CD14-positive monocyte (primary cell): ENCODE data around the gene SLC39A6. TPM values are rescaled to one million over a fixed set of nuclear protein-coding genes. Genes with fewer than 3 reads are reported as not detected.

Source experiments
- DNase-seq, 3 donors: peaks; one replicate each; pipeline ENCODE4 v3.0.0-alpha.2; 2011 to 2022
- H2AFZ ChIP-seq: 2 replicates; pipeline ENCODE4 v1.6.0; 2012; ENCODE audit warnings: mild to moderate bottlenecking, low read depth, low read length, inconsistent platforms; ENCODE audit not compliant: insufficient read depth, poor library complexity, severe bottlenecking
- H3K27ac ChIP-seq, 2 donors: 1 replicate in 1 of 2; 2 replicates in 1 of 2; pipeline ENCODE4 v1.5.1; 2012 to 2013; ENCODE audit warnings: low read length in 2 of 2, control low read depth in 1 of 2, inconsistent platforms in 1 of 2, low read depth in 1 of 2, mild to moderate bottlenecking in 1 of 2
- H3K27me3 ChIP-seq, 2 donors: one replicate each; pipeline versions ENCODE4 v1.6.0 to v1.6.1; 2011 to 2013; ENCODE audit warnings: low read length in 2 of 2; ENCODE audit not compliant: control insufficient read depth in 2 of 2, insufficient read depth in 2 of 2
- H3K36me3 ChIP-seq, 2 donors: replicated peaks in 1 of 2; 1 replicate in 1 of 2; 2 replicates in 1 of 2; pipeline versions ENCODE4 v1.5.1 to v1.6.1; 2012 to 2013; ENCODE audit warnings: low read length in 2 of 2, control low read depth in 1 of 2, inconsistent platforms in 1 of 2, mild to moderate bottlenecking in 1 of 2; ENCODE audit not compliant: insufficient read depth in 2 of 2, control insufficient read depth in 1 of 2
- H3K4me1 ChIP-seq, 2 donors: 1 replicate in 1 of 2; 2 replicates in 1 of 2; pipeline versions ENCODE4 v1.5.1 to v1.6.1; 2012 to 2013; ENCODE audit warnings: low read length in 2 of 2, control low read depth in 1 of 2, inconsistent platforms in 1 of 2, mild to moderate bottlenecking in 1 of 2, moderate library complexity in 1 of 2; ENCODE audit not compliant: insufficient read depth in 2 of 2, control insufficient read depth in 1 of 2
- H3K4me2 ChIP-seq: replicated peaks from 2 replicates; pipeline ENCODE3; 2012; ENCODE audit warnings: low read length, moderate library complexity, mild to moderate bottlenecking; ENCODE audit not compliant: poor library complexity, severe bottlenecking; ENCODE audit errors: extremely low read depth
- H3K4me3 ChIP-seq, 3 experiments: fragments of 200-600 bp in 1 of 3; sonication (generic) in 1 of 3; replicated peaks in 1 of 3; 1 replicate in 2 of 3; 2 replicates in 1 of 3; pipeline ENCODE4 v1.5.1; 2011 to 2013; ENCODE audit warnings: low read length in 3 of 3, mild to moderate bottlenecking in 3 of 3, control low read depth in 2 of 3, low read depth in 2 of 3, inconsistent platforms in 1 of 3, moderate library complexity in 1 of 3
- H3K79me2 ChIP-seq: 2 replicates; pipeline ENCODE4 v1.6.0; 2012; ENCODE audit warnings: mild to moderate bottlenecking, control low read depth, inconsistent platforms, low read length, moderate library complexity; ENCODE audit not compliant: insufficient read depth
- H3K9ac ChIP-seq: 2 replicates; pipeline ENCODE4 v1.6.0; 2017; ENCODE audit warnings: low read length, mild to moderate bottlenecking; ENCODE audit not compliant: insufficient read depth, poor library complexity, severe bottlenecking
- H3K9me3 ChIP-seq, 2 donors: replicated peaks in 1 of 2; 1 replicate in 1 of 2; 2 replicates in 1 of 2; pipeline versions ENCODE4 v1.5.1 to v1.6.1; 2012 to 2013; ENCODE audit warnings: low read length in 2 of 2, control low read depth in 1 of 2; ENCODE audit not compliant: control insufficient read depth in 1 of 2, insufficient read depth in 1 of 2
- H4K20me1 ChIP-seq: 2 replicates; pipeline ENCODE4 v1.6.0; 2012; ENCODE audit warnings: mild to moderate bottlenecking, low read length, control low read depth, moderate library complexity; ENCODE audit not compliant: insufficient read depth
- H3K27ac Mint-ChIP-seq, 7 donors: one replicate each; pipeline ENCODE4 v1.8.0; 2020; ENCODE audit warnings: mild to moderate bottlenecking in 7 of 7, mixed read lengths in 7 of 7, moderate library complexity in 6 of 7, inconsistent platforms in 2 of 7
- H3K27me3 Mint-ChIP-seq, 3 donors: one replicate each; pipeline ENCODE4 v1.8.0; 2021 to 2022; ENCODE audit warnings: low read depth in 3 of 3, mild to moderate bottlenecking in 3 of 3, mixed read lengths in 3 of 3, moderate library complexity in 3 of 3, inconsistent platforms in 1 of 3
- H3K36me3 Mint-ChIP-seq, 2 donors: one replicate each; pipeline ENCODE4 v1.8.0; 2020; ENCODE audit warnings: mixed read lengths in 2 of 2, inconsistent platforms in 1 of 2, mild to moderate bottlenecking in 1 of 2
- H3K4me1 Mint-ChIP-seq: one replicate; pipeline ENCODE4 v1.8.0; 2020; ENCODE audit warnings: mild to moderate bottlenecking, mixed read lengths
- H3K4me3 Mint-ChIP-seq, 2 donors: one replicate each; pipeline ENCODE4 v1.8.0; 2020; ENCODE audit warnings: mild to moderate bottlenecking in 2 of 2, mixed read lengths in 2 of 2, moderate library complexity in 1 of 2
- H3K9me3 Mint-ChIP-seq, 7 donors: one replicate each; pipeline ENCODE4 v1.8.0; 2020 to 2022; ENCODE audit warnings: mixed read lengths in 7 of 7, mild to moderate bottlenecking in 6 of 7, moderate library complexity in 6 of 7, inconsistent platforms in 2 of 7
- CTCF ChIP-seq: fragments of 200-600 bp; IDR thresholded peaks from one replicate; pipeline ENCODE4 v1.8.0; 2022; ENCODE audit warnings: antibody characterized with exemption, mild to moderate bottlenecking
- WGBS: methylation state at CpG from one replicate; pipeline ENCODE4 v1.1.5; 2013; ENCODE audit warnings: missing lambda C conversion rate; ENCODE audit not compliant: insufficient coverage; 5-methylcytosine and 5-hydroxymethylcytosine counted together
- intact Hi-C, 2 donors: fragments of 100-400 bp; cut with micrococcal nuclease; formaldehyde crosslinking; loops; one replicate each; pipeline versions ENCODE4 v1.15.0 to v1.15.1; 2023
- polyA plus RNA-seq, 3 donors: library from polyadenylated mRNA; depleted of rRNA in 1 of 3; unstranded in 2 of 3; stranded (reverse) in 1 of 3; fragments of 300-500 nt in 2 of 3; fragments of >200 nt in 1 of 3; fragmentation: Illumina TruSeq in 2 of 3; gene quantifications; 1 replicate in 2 of 3; 2 replicates in 1 of 3; pipeline ENCODE4 v1.2.3, GENCODE V29; 2012 to 2021

The SLC39A6 gene
- polyA plus RNA-seq, 3 donors = 13.2 to 20.1 (median 16.8) TPM

GRCh38 chr18:36112302-36112701, 16.8 kb downstream of the SLC39A6 start:
- Histone ChIP-seq H3K4me2 (no peak overlapping the region), H3K9me3 (no peaks in the 10 kb centered on the region), H3K4me1 (no peaks in the 10 kb centered on the region), H3K79me2 (no peaks in the 10 kb centered on the region), H3K27me3 (no peaks in the 10 kb centered on the region), H3K9ac (no peak overlapping the region), H3K4me3 (no peak overlapping the region), H3K27ac (no peak overlapping the region), H2AFZ (no peak overlapping the region), H4K20me1 (no peaks in the 10 kb centered on the region), H3K36me3 (peaks cover 44 to 67% of the 10 kb centered on the region in 2 donors)
- Mint-ChIP-seq H3K4me1 (peaks cover 7% of the 10 kb centered on the region), H3K9me3 (no peaks in the 10 kb centered on the region), H3K36me3 (peaks cover 56 to 61% of the 10 kb centered on the region in 2 donors), H3K27me3 (peaks cover 0 to 4% (median 0%) of the 10 kb centered on the region in 3 donors), H3K4me3 (no peak overlapping the region), H3K27ac (no peak overlapping the region)
- no peak for DNase-seq
- no peak for TF ChIP-seq CTCF
- intact Hi-C loops = no loop called here

- Histone ChIP-seq H3K9ac (no peak overlapping the region), H2AFZ (no peak overlapping the region), H3K27ac (no peak overlapping the region), H4K20me1 (no peaks in the 10 kb centered on the region), H3K4me1 (no peaks in the 10 kb centered on the region), H3K36me3 (peaks cover 32 to 51% of the 10 kb centered on the region in 2 donors), H3K79me2 (no peaks in the 10 kb centered on the region), H3K9me3 (no peaks in the 10 kb centered on the region), H3K4me2 (no peak overlapping the region), H3K4me3 (no peak overlapping the region), H3K27me3 (no peaks in the 10 kb centered on the region)
- WGBS = no CpG with 5 or more reads among the region's 1 CpG
- Mint-ChIP-seq H3K36me3 (peaks cover 41 to 47% of the 10 kb centered on the region in 2 donors), H3K4me3 (no peak overlapping the region), H3K4me1 (peaks cover 7% of the 10 kb centered on the region), H3K27ac (no peak overlapping the region), H3K9me3 (peaks cover 0 to 3% (median 0%) of the 10 kb centered on the region in 7 donors), H3K27me3 (peaks cover 0 to 2% (median 0%) of the 10 kb centered on the region in 3 donors)
- TF ChIP-seq CTCF = no peak
- intact Hi-C loops = no loop called here
- DNase-seq = no peak
These were observed 19.4 kb downstream of the SLC39A6 start for GRCh38 chr18:36109737-36110136.
